HG03159 (cell line): ENCODE results near the gene MS4A18.

ENCODE experiments used
- ATAC-seq: cut with Tn5 transposase; IDR thresholded peaks from one replicate; pipeline ENCODE4 v1.9.1; 2021; ENCODE audit warnings: mild to moderate bottlenecking, moderate library complexity; ENCODE audit not compliant: unreplicated experiment

The MS4A18 gene

DNA sequence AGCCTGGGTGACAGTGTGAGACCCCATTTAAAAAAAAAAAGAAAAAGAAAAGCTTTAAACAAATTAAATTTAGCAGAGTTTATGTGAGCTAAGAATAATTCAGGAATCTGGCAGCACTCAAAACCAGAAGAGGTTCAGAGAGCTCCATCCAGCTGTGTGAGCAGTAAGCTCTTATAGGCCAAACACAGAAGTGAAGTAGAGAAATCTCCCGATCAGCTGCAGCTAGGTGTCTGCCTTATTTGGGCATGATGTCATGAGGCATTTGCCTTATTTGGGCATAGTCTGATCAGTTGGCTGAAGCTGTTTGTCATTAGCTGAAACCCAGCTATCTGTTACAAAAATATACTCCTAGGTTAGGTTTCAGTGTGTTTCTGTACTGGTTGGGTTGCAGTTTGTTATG lies 40.4 kb downstream of the MS4A18 start:
- peak; percentile 46 for ATAC-seq

DNA sequence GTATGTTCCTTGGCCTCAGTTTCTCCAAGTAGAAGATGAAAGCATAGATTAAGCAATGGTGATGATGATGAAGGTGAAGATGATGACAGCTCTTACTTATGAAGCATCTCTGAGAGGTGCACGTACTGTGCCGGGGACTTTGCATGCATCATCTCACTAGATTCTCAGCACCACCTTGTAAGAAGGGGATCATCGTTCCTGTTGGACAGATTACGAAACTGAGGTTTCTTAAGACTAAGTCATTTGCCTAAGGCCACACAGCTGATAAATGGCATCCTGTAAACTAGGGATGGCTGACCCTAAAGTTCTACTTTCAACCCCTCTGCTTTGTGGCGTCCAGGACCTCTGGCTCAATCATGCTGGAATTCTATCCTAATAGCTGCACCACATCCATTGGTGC lies 40.8 kb downstream of the MS4A18 start:
- ATAC-seq, result no peak

DNA sequence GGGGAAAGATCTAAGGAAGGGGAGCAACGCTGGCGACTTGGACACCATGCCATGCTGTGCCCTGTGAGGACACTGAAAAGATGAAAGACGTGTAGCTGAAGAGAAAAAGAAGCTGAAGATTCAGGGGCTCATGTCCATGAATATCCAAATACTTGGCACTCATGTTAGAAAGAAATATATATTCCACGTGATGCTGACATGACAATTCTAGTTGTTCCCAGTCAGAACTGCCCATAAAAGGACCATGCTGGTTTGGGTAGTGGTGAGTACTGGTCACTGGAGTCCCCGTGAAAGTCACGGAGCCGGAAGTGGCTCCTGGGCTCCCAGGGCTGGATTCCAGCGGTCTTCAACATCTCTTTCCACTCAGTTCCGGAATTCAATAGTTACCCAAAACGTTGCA lies 42.0 kb downstream of the MS4A18 start:
- no peak for ATAC-seq

DNA sequence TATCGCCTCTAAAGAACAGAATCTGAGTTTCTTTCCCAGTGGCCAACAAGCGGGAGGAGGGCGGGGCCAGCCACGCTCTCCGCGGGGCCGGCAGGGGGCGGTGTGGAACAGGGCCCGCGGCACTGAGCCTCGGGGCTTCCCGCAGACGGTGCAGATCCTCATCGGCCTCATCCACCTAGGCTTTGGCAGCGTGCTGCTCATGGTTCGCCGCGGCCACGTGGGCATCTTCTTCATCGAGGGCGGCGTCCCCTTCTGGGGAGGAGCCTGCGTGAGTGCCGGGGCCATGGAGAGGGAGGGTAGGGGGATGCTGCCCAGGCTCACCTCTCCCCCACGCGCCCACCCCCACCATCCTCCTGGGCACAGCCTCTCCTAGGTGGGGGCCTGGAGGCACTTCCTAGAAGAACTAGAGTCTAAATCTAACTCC lies 42.9 kb downstream of the MS4A18 start:
- ATAC-seq, result no peak

DNA sequence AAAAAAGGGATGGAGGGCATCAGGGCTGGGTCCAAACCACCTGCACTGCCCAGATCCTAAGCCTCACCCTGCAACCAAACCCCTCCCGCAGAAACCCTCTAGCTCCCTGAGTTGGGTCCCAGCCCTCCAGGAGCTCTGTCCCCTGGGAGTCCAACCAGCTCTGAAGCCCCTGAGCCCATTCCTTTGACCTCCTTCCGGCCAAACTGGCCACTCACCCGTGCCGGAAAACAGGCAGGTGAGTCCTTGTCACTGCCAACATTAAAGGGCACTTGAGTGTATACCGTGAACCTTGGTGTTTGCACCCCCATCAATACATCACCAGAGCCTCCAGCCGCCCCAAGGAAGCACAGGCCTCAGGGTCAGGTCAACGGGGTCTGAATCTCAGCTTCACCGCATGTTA lies 43.7 kb downstream of the MS4A18 start:
- no peak for ATAC-seq

DNA sequence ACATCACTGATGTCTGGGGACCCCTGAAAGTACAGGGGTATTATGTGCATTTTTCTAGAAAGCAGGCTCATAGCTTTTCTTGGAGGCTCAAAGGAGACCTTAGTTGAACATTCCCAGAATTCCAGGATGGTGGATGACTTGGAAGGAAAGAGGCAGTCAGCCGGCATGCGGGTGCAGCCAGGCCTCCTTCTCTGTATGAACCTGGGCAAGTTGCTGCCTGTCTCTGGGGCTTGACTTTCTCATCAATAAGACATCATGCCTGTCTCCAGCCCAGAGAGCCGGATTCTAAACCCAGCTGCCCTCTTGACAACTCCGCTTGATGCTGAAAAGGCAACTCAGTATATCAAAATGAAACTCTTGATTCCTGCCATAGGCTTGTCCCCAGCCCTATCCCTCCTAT lies 44.8 kb downstream of the MS4A18 start:
- ATAC-seq, result no peak

DNA sequence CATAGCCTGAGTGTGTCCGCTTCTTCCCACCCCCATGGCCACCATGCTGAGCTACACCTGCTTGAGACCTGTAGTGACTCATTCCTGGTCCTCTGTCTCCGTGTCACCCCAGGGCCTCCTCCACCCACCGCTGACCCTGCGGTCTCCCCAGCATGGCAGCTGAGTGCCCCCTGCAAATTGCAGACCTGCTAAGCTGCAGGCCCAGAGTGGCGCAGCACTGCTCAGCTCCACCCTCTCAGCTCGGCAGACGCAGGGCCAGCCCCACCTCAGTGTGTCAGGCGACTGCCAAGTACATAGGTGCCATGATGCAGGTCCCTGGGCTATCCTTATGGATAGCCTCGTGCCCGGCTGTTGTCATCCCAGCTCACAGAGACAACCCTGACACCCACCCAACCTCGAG lies 45.3 kb downstream of the MS4A18 start:
- ATAC-seq, result no peak

DNA sequence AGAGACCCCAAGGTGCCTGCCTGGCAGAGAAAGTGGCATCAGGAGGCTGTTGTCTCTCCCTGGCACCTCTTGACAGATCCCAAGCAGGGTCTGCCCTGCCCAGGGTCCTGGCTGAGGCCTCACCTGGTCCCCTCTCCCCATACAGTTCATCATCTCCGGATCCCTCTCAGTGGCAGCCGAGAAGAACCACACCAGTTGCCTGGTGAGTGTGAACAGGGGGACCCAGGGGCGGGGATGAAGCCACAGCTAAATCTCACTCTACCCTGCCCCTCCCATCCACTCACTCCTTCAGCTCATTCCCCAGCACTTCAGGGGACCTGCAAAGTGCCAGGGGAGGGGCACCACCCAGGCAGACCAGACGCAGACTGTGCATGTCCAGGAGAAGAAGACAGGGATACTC lies 46.6 kb downstream of the MS4A18 start:
- ATAC-seq, result no peak

DNA sequence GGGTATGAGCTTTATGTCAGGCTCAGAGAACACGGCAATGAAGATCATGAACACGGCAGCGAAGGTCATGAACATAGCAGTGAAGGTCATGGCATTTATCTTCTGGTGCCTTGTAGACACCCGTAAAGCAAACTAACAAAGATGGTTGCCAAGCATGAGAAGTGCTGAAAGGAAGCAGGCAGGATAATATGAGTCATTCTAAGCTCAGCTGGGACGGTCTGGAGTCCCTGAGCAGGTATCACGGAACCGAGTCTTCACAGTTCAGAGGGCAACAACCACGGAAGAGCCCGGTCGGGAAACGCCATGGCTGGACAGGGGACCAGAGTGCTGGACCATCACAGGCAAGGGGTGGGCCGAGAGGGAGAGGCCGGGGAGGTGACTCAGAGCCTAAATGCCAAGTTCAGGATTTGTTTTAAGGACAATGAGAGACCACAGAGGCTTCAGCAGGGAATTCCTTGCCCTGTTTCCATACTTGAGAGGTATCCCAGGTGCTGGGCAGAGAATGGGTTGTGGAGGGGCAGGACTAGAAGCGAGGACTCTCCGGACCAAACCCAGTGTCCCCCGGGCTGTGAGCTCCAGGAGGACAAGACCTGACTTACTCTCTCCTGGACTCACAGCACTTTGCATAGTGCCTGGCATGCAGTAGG lies 47.5 kb downstream of the MS4A18 start:
- ATAC-seq, result no peak

DNA sequence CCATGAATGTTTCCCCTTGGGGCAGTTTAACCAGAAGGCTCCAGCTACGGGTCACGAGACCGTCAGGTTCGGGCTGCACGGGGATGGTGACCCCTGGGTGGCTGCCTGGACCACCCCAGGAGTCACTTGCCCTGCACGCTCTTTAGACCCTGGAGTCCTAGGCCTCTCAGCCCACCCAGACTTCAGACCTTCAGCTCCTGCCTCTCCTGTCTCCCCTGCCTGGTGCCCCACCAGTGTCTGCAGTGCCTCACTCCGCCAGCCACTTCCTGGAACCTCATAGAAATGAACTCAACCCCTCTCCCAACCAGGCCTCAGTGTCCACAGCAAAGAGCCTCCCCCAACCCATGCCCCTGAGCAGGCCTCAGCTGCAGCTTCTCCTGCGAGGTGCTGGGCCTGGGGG lies 48.1 kb downstream of the MS4A18 start:
- ATAC-seq, result no peak

DNA sequence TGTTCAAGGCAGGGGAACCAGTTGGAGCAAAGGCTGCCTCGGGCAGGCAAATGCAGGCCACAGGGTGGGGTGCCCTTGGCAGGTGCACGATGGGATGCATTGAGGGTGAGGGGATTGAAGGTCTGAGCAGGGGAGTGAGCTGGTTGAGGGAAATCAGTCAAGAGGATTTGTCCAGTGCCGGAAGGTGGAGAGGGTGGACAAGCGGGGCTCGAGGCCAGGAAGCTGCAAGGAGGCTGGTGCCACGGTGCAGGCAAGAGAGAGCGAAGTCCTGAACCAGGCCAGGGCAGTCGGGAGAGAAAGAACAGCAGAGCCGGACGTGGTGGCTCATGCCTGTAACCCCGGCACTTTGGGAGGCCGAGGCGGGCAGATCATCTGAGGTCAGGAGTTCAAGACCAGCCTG lies 50.2 kb downstream of the MS4A18 start:
- no peak for ATAC-seq

DNA sequence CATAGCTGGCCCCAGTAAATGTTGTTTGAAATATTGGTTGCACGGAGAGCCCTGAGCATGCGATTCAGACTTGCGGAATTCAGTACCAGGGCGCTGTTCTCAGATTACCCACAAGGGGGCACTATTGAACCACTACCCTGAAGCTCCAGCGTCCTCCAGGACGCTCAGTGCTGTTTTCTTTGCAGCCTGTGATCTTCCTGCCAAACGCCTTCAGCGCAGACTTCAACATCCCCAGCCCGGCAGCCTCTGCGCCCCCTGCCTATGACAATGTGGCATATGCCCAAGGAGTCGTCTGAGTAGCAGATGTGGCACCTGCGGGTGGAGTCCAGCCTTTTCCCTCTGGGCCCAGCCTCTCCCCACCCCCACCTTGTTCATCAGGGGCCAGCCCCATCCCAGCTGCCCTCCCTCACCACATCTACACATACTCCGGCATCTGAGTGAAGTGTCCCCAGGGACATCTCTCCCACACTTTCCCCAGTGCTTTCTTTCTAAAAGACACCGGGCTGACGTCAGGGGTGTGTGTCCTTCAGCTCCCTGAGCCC lies 51.0 kb downstream of the MS4A18 start:
- ATAC-seq, result peak; percentile 74

DNA sequence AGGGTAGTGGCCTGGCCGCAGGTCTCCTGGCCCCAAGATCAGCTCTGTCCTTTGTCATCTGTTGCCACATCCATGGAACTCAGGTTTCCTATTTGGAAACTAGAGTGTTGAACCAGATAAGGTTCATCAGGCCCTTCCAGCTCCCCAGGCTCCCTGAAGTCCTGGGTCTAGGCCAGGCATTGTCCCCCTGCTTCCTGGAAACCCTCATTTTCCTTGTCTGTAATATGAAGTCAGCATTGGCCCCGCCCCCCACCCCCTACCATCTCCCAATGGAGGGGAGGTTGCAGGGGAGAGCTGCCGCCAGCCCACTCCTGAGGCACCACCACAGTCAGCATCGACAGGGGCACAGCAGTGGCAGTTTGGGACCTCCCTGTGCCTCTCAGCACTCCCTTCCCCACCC lies 51.6 kb downstream of the MS4A18 start:
- ATAC-seq, result no peak

DNA sequence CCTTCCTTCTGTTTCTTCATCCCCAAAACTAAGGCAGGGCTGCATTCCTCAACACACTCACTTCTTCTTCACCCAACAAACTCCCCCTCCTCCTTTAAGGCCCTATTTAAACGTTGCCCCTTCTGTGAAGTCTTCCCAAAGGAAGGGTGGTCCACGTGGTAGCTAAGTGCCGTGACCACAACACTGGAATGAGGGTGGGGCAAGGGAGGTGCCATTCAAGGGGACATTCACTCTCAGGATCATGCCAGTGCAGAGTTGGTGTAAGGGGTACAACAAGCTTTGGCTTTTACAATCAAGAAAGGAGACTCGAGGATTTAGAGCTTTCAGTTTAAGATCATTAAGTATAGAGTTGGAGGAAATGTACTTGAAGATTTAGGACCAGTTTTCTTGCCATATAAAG lies 52.6 kb downstream of the MS4A18 start:
- no peak for ATAC-seq

DNA sequence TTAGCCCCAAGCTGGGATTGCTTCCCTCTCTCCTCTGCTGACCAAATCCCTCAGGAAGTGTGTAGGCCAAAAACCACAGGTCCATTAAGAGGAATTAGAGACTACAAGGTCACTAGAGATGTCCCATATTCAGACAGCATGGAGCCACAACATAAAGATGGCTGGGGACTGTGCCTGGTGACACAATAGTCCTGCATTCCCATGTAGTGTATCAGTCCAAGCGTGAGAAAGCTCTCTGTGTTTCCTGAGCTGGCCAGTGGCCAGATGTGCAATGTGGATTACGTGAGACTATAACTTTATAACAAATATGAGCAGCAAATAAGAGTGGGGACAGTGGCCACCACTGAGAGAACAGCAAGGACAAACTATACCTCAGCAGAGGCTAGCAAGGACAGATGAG lies 53.1 kb downstream of the MS4A18 start:
- no peak for ATAC-seq

DNA sequence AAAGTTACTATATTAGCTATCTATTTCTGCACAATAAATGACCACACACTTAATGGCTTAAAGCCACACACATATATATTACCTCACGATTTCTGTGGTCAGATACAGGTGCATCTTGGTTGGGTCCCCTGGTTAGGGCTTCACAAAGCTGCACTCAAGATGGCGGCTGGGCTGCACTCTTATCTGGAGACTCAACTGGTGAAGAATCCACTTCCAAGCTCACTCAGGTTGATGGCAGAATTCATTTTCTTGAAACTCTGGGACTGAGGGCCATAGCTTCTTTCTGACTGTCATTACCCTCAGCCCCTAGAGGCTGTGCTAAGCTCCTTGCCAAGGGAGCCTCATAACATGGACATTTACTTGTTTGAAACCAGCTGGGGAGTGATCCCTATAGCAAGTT lies 55.5 kb downstream of the MS4A18 start:
- no peak for ATAC-seq

DNA sequence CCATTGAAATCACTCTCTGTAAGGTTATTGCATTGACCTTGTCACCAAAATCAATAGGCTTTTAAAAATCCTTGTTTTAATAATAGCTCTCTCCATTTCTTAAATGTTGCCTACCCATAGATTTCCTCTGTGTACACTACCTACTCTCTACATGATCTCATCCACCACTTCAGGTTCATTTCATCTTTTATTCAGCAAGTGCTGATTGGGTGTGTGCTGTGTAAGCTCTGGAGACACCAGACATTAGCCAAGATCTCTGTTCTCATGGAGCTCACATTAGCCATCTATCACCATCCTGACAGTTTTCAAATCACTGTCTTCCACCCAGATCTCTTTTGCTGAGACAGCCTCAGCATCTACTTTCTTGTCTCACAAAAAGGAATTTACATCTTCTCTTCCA lies 56.3 kb downstream of the MS4A18 start:
- ATAC-seq, result no peak

DNA sequence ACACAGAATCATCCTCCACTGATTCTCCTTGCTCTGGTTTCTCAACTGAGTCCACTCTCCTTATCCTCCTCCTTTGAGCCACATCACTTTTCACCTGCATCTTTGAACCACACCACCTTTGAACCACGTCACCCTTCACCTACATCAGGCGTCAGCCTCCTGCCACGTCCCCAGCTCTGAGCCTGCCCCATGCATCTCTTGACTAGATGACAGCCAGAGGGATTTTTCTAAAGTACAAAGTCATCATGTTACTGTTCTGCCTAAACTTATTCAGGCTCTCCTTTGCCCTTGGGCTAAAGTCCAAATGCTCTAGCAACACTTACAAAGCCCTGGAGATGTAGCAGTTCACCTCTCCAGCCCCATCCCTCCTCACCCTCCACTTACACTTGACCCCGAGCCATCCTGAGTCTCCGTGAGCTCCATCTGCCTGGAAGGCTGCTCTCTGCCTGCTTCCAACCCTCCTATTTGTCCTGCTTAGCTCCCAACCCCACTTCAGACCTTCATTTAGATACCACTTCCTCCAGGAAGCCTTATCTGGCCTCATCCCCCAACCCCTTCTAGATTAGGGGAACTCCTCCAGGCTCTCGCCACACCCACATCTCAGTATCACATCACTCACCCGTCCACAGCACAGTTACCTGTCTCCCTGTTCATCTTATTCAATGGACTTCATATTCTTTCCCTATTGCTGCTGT lies 56.9 kb downstream of the MS4A18 start:
- no peak for ATAC-seq

DNA sequence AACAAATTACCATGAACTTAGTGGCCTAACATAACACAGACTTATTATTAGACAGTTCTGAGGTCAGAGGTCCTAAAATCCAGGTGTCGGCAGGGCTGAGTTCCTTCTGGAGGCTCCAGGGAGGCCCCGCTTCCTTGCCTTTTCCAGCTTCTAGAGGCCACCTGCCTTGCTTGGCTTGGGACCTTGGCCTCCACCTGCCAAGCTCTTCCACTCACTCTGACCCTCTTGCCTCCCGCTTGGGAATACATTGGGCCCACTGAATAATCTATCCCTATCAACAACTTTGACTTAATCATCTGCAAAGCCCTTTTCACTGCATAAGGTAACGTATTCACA lies 57.4 kb downstream of the MS4A18 start:
- ATAC-seq, result no peak

DNA sequence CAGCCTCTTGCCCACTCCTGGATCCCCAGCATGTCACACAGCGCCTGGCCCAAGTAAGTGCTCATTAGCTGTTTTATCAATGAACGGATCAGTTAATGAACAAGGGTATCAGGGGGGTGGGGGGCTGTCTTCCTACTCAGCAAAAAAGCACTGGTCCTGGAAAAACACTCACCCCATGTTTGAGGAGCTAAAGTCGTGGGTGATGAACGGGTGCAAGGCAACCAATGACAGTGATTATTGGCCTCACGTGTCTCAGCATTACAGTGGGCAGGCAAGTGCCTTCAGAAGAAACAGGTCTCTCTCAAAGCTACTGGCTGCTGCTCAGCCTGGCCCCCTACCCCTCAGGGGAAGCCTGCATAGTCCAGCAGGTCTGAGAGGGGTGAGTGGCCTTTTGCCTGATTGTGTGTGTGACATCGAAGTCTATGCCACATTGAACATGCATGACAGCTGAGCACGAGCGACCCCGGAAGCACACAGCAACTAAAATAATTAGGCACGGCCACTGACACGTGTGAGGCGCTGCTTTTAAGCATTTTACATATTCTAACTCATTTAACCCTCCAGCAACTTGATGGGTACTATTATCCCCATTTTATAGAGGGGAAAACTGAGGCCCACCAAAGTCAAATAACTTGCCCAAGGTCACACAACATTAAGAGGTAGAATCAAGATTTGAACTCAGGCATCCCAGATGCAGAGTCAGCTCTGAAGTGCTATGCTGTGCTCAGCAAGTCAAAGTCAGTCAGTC lies 58.0 kb downstream of the MS4A18 start:
- no peak for ATAC-seq

DNA sequence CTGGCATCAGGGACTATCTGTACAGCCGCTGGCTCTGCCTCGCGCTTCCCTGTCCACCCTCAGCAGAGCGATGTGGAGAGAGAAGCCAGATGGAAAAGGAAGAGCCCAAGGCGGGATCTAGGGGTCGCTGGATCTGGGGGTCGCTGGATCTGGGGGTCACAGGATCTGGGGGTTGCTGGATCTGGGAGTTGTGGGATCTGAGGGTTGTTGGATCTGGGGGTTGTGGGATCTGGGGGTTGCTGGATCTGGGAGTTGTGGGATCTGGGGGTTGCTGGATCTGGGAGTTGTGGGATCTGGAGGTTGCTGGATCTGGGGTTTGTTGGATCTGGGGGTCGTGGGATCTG lies 58.6 kb downstream of the MS4A18 start:
- no peak for ATAC-seq

DNA sequence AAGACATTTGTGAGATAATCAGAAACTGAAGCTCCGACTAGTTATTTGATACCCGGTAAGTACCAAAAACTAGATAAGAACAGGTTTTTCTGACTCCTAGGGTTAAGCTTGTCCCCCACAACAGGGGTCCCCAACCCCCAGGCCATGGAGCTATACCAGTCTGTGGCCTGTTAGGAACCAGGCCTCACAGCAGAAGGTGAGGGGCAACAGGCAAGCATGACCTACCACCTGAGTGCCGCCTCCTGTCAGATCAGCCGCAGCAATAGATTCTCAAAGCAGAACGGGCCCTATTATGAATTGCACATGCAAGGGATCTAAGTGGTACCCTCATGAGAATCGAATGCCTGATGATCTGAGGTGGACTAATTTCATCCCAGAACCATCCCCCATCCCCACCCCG lies 59.4 kb downstream of the MS4A18 start:
- ATAC-seq, result no peak
